ENCODE results near the gene CDYL2. TPM values are rescaled to one million over a fixed set of nuclear protein-coding genes. Genes with fewer than 3 reads are reported as not detected.

CDYL2 gene
- total RNA-seq, 1 experiment from 2014 or later: 7.1 TPM

DNA sequence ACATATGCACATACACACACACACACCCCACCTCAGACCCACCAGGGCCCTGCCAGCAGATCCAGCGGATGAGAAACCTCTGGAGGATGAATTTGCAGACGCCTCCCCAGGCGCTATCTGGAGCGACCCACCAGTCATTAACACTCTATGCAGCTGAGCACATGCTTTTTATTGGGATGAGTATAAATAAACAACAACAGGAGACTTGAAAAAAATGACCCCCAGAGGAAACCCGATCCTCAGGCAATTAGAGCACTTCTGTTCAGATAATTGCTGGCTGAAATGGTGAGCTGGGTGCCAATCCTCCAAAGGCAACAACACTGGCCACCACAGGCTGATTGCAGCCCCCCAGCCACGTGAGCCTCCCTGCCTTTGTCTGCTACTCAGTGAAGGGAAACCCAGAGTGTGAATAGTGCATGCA, 230.7 kb downstream of the CDYL2 start:
- no peaks in the 10 kb centered on the region for H3K36me3 Mint-ChIP-seq (ENCODE audit: insufficient read depth, unreplicated experiment)
- intact Hi-C loops (cut with micrococcal nuclease): no loop called here
- H3K27ac Mint-ChIP-seq (ENCODE audit: low read depth, unreplicated experiment): no peak overlapping the region

DNA sequence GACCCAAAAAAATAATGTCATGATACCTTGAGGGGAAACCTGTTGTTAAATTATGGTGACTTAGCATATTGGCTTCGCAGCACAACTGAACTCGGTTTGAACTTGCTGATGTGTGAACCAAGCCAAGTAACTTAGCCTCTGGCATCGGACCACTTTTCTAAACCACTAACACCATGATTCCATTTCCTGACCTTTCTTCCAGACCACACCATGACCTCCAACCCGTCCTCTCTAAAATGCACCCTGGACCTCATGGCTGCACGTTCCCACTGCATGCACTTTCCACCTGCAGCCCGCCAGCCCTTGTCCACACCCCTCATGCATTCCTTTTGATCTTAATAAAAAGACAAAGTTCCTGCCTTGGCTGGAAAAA, 234.3 kb downstream of the CDYL2 start:
- H3K36me3 Mint-ChIP-seq (ENCODE audit: insufficient read depth, unreplicated experiment): no peaks in the 10 kb centered on the region
- intact Hi-C loops (cut with micrococcal nuclease): no loop called here
- ChIA-PET POLR2A (no interaction called here), CTCF (interaction anchor here (0.8 kb wide), 1 partner anchor 44 kb away, joined by 5 read pairs; no protein-coding TSS in a partner anchor)
- no TSS peak for BruUV-seq (replicated peaks)
- H3K4me1 Mint-ChIP-seq (ENCODE audit: insufficient read depth, unreplicated experiment): peaks cover 7% of the 10 kb centered on the region
- H3K9me3 Mint-ChIP-seq (ENCODE audit: unreplicated experiment): no peaks in the 10 kb centered on the region
- peak; percentile 14 for DNase-seq (ENCODE audit: unreplicated experiment)
- no peak overlapping the region for H3K27ac Mint-ChIP-seq (ENCODE audit: low read depth, unreplicated experiment)
- TF ChIP-seq, protein P1, sequence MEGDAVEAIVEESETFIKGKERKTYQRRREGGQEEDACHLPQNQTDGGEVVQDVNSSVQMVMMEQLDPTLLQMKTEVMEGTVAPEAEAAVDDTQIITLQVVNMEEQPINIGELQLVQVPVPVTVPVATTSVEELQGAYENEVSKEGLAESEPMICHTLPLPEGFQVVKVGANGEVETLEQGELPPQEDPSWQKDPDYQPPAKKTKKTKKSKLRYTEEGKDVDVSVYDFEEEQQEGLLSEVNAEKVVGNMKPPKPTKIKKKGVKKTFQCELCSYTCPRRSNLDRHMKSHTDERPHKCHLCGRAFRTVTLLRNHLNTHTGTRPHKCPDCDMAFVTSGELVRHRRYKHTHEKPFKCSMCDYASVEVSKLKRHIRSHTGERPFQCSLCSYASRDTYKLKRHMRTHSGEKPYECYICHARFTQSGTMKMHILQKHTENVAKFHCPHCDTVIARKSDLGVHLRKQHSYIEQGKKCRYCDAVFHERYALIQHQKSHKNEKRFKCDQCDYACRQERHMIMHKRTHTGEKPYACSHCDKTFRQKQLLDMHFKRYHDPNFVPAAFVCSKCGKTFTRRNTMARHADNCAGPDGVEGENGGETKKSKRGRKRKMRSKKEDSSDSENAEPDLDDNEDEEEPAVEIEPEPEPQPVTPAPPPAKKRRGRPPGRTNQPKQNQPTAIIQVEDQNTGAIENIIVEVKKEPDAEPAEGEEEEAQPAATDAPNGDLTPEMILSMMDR (IDR thresholded peaks at IDR 0.05; ENCODE audit: unreplicated experiment): no peak
- H3K27me3 Mint-ChIP-seq (ENCODE audit: insufficient read depth, unreplicated experiment): no peaks in the 10 kb centered on the region
- H3K4me3 Mint-ChIP-seq (ENCODE audit: unreplicated experiment): no peak overlapping the region

More for the DNA sequence above, 230.7 kb downstream of the CDYL2 start:
- no peak overlapping the region for H3K4me3 Mint-ChIP-seq (ENCODE audit: unreplicated experiment)
- CTCF ChIA-PET: interaction anchor here (0.7 kb wide), 1 partner anchor 1592 kb away, joined by 3 read pairs; no protein-coding TSS in a partner anchor
- H3K4me1 Mint-ChIP-seq (ENCODE audit: insufficient read depth, unreplicated experiment): peaks cover 7% of the 10 kb centered on the region
- H3K27me3 Mint-ChIP-seq (ENCODE audit: insufficient read depth, unreplicated experiment): no peaks in the 10 kb centered on the region
- H3K9me3 Mint-ChIP-seq (ENCODE audit: unreplicated experiment): no peaks in the 10 kb centered on the region
- TF ChIP-seq, protein P1 (IDR thresholded peaks at IDR 0.05; ENCODE audit: unreplicated experiment): no peak
- POLR2A ChIA-PET: no interaction called here
- DNase-seq (ENCODE audit: unreplicated experiment): no peak
- no TSS peak for BruUV-seq (replicated peaks)

DNA sequence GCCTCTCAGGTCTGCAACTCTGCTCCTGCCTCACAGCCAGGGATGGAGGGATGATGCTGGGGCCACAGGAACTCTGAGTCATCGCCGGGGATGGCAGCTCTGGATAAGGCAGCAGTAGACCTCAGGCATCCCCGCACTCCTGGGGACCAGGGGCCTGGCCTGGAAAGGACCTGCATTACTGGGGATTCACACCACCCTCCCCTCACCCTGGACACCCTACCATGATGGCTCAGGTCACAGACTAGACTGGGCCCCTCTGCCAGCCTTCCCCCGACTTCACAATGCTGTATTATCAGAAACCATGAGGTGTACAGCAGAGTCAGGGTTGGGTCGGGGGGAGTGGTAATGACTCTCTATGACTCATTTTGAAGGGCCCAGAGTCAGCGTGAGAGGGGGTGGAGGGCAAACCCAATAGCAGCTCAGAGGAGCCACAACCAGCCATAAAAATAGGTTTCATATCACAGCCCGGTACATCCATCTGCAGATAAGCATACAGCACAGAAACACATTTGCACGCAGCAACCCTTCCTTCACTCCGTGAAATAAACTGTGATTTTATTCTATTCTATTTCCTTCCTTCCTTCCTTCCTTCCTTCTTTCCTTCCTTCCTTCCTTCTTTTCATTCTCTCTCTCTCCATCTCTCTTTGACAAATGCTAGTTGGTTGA, 234.8 kb downstream of the CDYL2 start:
- peak; percentile 43 for DNase-seq (ENCODE audit: unreplicated experiment)
- Mint-ChIP-seq H3K27ac (ENCODE audit: low read depth, unreplicated experiment) (no peak overlapping the region), H3K36me3 (ENCODE audit: insufficient read depth, unreplicated experiment) (no peaks in the 10 kb centered on the region), H3K4me1 (ENCODE audit: insufficient read depth, unreplicated experiment) (peaks cover 7% of the 10 kb centered on the region), H3K9me3 (ENCODE audit: unreplicated experiment) (no peaks in the 10 kb centered on the region), H3K4me3 (ENCODE audit: unreplicated experiment) (no peak overlapping the region), H3K27me3 (ENCODE audit: insufficient read depth, unreplicated experiment) (no peaks in the 10 kb centered on the region)
- CTCF ChIA-PET: interaction anchor here (0.8 kb wide), 1 partner anchor 43 kb away, joined by 5 read pairs; no protein-coding TSS in a partner anchor
- intact Hi-C loops (cut with micrococcal nuclease): no loop called here
- TF ChIP-seq, protein P1 (IDR thresholded peaks at IDR 0.05; ENCODE audit: unreplicated experiment): no peak
- POLR2A ChIA-PET: no interaction called here
- no TSS peak for BruUV-seq (replicated peaks)

DNA sequence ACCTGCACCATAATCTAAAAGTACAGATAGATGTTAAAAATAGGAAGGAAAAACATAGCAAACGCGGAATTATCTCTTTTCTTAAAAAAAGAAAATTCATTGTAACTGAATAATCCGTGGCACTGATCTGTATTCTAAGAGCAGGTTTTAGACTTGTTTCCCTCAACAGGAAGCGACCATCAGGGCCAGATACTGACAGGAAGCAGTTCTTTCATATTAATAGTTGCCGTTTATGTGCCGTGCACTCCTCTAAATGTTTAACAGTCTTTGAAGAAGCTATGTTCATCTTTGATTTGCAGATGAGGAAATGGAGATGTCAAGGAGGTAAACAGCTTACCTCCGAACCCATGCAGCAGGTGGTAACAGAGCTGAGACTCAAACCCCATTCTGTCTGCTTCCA, 240.0 kb downstream of the CDYL2 start:
- no TSS peak for BruUV-seq (replicated peaks)
- no peaks in the 10 kb centered on the region for H3K9me3 Mint-ChIP-seq (ENCODE audit: unreplicated experiment)
- no peaks in the 10 kb centered on the region for H3K4me1 Mint-ChIP-seq (ENCODE audit: insufficient read depth, unreplicated experiment)
- no peak for DNase-seq (ENCODE audit: unreplicated experiment)
- H3K36me3 Mint-ChIP-seq (ENCODE audit: insufficient read depth, unreplicated experiment): no peaks in the 10 kb centered on the region
- H3K27me3 Mint-ChIP-seq (ENCODE audit: insufficient read depth, unreplicated experiment): no peaks in the 10 kb centered on the region
- ChIA-PET CTCF (no interaction called here), POLR2A (no interaction called here)
- H3K4me3 Mint-ChIP-seq (ENCODE audit: unreplicated experiment): no peak overlapping the region
- H3K27ac Mint-ChIP-seq (ENCODE audit: low read depth, unreplicated experiment): no peak overlapping the region
- intact Hi-C loops (cut with micrococcal nuclease): no loop called here
- TF ChIP-seq, protein P1 (IDR thresholded peaks at IDR 0.05; ENCODE audit: unreplicated experiment): no peak

Measured in MCF 10A (cell line).